Activated T-helper 2 cell treated with anti-CD3 and anti-CD28 coated beads, Interferon-gamma antibody, Interleukin-2, Interleukin-4, amounts not matched to agents 10 μg/mL and 5 μg/mL and 100 μg/mL, durations not matched to agents 14 hours and 24 hours and 36 hours (primary cell): ENCODE measurements around the gene NPAS1. TPM values are rescaled to one million over a fixed set of nuclear protein-coding genes. Genes with fewer than 3 reads are reported as not detected.
A peak's percentile ranks its signal among the peaks of the same experiment; 100 is the strongest.

ENCODE experiments used
- DNase-seq: peaks from one replicate; pipeline ENCODE4 v3.0.0; 2021; ENCODE audit warnings: low spot score
- H3K27ac Mint-ChIP-seq: one replicate; pipeline ENCODE4 v1.8.0; 2021; ENCODE audit warnings: mixed read lengths
- H3K27me3 Mint-ChIP-seq: one replicate; pipeline ENCODE4 v1.8.0; 2021; ENCODE audit warnings: low read depth, mixed read lengths
- H3K36me3 Mint-ChIP-seq: one replicate; pipeline ENCODE4 v1.8.0; 2021; ENCODE audit warnings: low read depth, mixed read lengths
- H3K4me1 Mint-ChIP-seq: one replicate; pipeline ENCODE4 v1.8.0; 2021; ENCODE audit warnings: low read depth, mixed read lengths
- H3K4me3 Mint-ChIP-seq: one replicate; pipeline ENCODE4 v1.8.0; 2021; ENCODE audit warnings: low read depth, mild to moderate bottlenecking, moderate library complexity, mixed read lengths
- H3K9me3 Mint-ChIP-seq: one replicate; pipeline ENCODE4 v1.8.0; 2021; ENCODE audit warnings: mixed read lengths
- intact Hi-C: fragments of 100-400 bp; cut with micrococcal nuclease; formaldehyde crosslinking; loops from one replicate; pipeline ENCODE4 v1.15.1; 2023
- total RNA-seq: library from RNA; stranded (reverse); gene quantifications from 2 replicates; pipeline ENCODE4 v1.2.3, GENCODE V29; 2022

The NPAS1 gene
- total RNA-seq, 1 donor from 2014 or later = not detected

DNA sequence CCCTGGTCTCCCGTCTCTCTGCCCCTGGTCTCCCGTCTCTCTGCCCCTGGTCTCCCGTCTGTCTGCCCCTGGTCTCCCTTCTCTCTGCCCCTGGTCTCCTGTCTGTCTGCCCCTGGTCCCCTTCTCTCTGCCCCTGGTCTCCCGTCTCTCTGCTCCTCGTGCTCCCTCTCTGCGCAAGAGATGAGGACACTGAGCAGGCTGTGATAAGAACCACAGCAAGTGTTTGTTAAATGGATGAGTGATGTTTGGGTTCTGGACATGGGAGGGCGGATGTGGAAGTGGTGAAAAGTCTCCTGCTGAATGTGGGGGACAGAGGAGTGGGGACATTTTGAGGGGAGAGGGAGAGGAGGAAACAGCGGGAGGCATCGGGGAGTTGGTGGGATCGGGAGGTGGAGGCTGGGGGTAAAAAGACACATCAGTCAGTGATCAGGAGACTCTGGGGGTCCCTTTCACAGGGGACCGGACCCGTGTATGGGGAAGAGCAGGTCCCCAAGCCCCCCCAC lies 8.0 kb downstream of the NPAS1 start:
- peaks cover 64% of the 10 kb centered on the region for H3K27me3 Mint-ChIP-seq
- H3K36me3 Mint-ChIP-seq = no peaks in the 10 kb centered on the region
- DNase-seq = no peak
- intact Hi-C loops = no loop called here
- H3K4me3 Mint-ChIP-seq = no peak overlapping the region
- no peaks in the 10 kb centered on the region for H3K9me3 Mint-ChIP-seq
- peaks cover 9% of the 10 kb centered on the region for H3K4me1 Mint-ChIP-seq
- H3K27ac Mint-ChIP-seq = no peak overlapping the region

DNA sequence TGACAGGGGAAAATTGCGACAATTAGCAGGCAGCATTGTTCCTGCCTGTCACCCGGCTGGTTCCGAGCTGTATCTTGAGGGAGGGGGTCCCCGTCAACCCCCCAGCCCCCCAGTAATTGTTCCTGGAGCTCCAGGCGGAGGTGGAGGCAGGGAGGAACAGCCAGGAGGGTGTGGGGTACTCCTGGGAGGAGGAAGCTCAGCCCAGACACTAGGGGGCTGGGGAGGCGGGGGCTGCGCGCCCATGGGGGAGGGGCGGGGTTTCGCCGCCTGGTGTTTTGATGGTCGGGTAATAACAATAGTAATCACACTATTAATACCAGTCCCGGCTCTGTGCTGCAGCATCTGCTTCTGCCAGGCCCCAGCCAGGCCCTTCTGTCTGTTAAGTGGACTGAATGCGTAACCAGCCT lies 8.6 kb downstream of the NPAS1 start:
- Mint-ChIP-seq H3K27me3 (peaks cover 59% of the 10 kb centered on the region), H3K36me3 (no peaks in the 10 kb centered on the region), H3K4me1 (peaks cover 6% of the 10 kb centered on the region), H3K4me3 (no peak overlapping the region), H3K9me3 (no peaks in the 10 kb centered on the region), H3K27ac (no peak overlapping the region)
- intact Hi-C loops = no loop called here
- DNase-seq = no peak

DNA sequence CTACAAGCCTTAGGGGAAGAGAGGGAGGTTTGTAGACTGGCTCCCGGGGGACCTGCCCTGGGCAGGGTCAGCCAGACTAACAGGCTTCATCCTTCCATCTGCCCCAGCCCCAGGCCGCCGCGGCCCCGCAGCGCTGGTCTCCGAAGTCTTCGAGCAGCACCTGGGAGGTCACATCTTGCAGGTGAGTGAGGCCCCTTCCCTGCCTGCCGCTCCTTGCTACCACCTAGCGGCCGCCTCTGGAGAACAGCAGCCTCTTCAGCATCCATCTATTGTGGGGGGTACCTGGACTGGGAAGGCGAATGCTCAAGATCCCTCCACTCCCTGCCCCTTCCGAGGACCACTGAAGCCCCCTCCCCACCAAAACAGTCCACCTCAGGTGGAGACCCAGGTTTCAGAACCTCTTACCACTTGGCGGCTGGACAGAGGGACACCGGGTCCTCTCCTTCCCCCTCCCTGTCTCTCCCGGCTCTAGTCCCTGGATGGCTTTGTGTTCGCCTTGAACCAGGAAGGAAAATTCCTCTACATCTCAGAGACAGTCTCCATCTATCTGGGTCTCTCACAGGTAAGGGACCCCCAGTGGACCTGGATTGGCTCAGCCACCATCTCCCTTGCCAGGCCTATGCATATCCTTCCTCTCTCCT lies 12.7 kb downstream of the NPAS1 start:
- Mint-ChIP-seq H3K4me1 (peaks cover 21% of the 10 kb centered on the region), H3K4me3 (no peak overlapping the region), H3K36me3 (no peaks in the 10 kb centered on the region), H3K27ac (no peak overlapping the region), H3K27me3 (peaks cover 29% of the 10 kb centered on the region), H3K9me3 (no peaks in the 10 kb centered on the region)
- intact Hi-C loops = loop anchor here (2.0 kb wide), 1 partner anchor 19 kb away; no protein-coding TSS in a partner anchor
- DNase-seq = peak; percentile 32

DNA sequence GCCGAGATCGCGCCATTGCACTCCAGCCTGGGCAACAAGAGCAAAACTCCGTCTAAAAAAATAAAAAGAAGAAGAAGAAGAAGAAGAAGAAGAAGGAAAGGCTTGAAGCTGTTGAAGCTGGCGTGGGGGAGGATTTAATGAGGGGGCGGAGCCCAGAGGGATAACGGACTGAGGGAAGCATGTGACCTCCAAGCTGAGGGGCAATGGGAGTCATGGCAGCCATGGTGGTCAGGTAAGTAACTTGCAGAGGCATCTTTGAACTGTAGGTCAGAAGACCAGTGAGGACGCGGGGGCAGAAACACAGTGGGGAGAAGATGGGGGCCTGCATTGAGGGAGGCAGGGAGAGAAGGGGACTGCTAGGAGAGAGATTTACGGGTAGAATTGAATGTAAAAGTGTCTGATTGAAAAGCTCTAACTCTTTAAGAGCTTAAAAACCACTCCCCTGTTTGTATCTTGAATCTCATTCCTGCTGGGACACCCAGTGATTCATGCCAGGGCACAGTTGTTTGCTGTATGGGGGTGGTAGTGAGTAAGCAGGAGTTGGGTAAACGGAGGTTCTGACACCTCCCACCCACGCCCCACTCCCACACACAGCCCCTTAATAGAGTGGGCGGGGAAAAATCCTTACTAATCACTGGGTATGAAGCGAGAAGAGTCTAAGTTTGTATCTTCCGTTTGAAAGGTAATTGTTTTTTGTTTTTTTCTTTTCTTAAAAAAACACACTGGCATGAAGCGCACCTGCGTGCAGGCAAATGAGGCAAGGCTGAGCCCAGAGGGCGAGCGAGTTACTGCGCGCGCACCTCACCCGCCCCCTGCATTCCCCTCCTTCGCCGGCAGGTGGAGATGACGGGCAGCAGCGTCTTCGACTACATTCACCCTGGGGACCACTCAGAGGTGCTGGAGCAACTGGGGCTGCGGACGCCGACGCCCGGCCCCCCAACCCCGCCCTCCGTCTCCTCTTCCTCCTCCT lies 15.8 kb downstream of the NPAS1 start:
- Mint-ChIP-seq H3K27ac (peak overlapping the region; percentile 87), H3K36me3 (no peaks in the 10 kb centered on the region), H3K9me3 (no peaks in the 10 kb centered on the region), H3K27me3 (peaks cover 9% of the 10 kb centered on the region), H3K4me3 (peak overlapping the region; percentile 83), H3K4me1 (peaks cover 21% of the 10 kb centered on the region)
- peak; percentile 94 for DNase-seq
- intact Hi-C loops = loop anchor here (1.0 to 5.0 kb wide), 3 partner anchors 13 to 207 kb away; partner anchors contain the start of gene TMEM160

DNA sequence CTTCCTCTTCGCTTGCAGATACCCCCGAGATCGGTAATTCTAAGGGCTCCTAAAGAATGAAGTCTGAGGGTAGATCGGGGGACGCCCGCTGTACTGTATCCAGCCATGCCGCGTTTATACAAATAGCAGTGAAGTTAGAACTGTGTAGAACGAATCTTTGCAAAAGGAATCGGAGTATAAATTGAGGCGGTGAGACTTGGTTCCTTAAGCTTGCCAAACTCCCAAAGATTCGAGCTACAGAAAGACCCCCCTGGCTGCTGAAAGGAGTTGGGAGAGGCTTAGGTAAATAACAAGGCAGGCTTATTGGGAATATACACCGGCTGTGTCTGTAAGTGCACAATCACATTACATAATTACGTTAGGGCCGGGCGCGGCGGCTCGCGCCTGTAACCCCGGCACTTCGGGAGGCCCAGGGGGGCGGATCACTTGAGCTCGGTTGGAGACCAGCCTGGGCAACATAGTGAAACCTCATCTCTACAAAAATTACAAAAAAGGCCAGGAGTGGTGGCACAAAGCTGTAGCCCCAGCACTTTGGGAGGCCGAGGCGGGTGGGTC lies 16.5 kb downstream of the NPAS1 start:
- peaks cover 19% of the 10 kb centered on the region for H3K4me1 Mint-ChIP-seq
- intact Hi-C loops = loop anchor here (1.0 to 5.0 kb wide), 3 partner anchors 12 to 206 kb away; partner anchors contain the start of gene TMEM160
- peaks cover 4% of the 10 kb centered on the region for H3K27me3 Mint-ChIP-seq
- H3K4me3 Mint-ChIP-seq = peak overlapping the region; percentile 83
- no peaks in the 10 kb centered on the region for H3K36me3 Mint-ChIP-seq
- H3K9me3 Mint-ChIP-seq = no peaks in the 10 kb centered on the region
- no peak for DNase-seq
- peak overlapping the region; percentile 87 for H3K27ac Mint-ChIP-seq

DNA sequence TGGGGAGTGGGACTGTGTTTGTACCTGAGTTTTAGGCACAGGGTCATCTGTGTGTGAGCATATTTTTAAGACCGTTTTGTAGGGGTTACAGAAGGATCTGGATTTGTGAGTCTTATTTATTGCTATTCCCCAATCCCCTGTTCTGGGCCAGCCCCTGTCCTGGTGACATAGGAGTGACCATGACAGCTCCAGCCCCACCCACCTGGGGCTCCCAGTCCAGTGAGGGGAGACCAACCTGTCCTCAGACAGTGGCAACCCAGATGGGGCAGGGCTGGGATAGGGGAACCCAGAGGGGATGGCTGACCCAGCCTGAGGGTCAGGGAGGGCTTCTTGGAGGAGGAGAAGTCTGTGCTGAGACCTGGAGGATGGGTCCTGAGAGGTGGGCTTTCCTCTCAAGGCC lies 18.1 kb downstream of the NPAS1 start:
- no peaks in the 10 kb centered on the region for H3K9me3 Mint-ChIP-seq
- H3K27ac Mint-ChIP-seq = peak overlapping the region; percentile 42
- intact Hi-C loops = loop anchor here (5.0 kb wide), 2 partner anchors 90 to 205 kb away; no protein-coding TSS in a partner anchor
- peak overlapping the region; percentile 30 for H3K4me3 Mint-ChIP-seq
- peaks cover 16% of the 10 kb centered on the region for H3K4me1 Mint-ChIP-seq
- no peak for DNase-seq
- H3K36me3 Mint-ChIP-seq = no peaks in the 10 kb centered on the region
- no peaks in the 10 kb centered on the region for H3K27me3 Mint-ChIP-seq

DNA sequence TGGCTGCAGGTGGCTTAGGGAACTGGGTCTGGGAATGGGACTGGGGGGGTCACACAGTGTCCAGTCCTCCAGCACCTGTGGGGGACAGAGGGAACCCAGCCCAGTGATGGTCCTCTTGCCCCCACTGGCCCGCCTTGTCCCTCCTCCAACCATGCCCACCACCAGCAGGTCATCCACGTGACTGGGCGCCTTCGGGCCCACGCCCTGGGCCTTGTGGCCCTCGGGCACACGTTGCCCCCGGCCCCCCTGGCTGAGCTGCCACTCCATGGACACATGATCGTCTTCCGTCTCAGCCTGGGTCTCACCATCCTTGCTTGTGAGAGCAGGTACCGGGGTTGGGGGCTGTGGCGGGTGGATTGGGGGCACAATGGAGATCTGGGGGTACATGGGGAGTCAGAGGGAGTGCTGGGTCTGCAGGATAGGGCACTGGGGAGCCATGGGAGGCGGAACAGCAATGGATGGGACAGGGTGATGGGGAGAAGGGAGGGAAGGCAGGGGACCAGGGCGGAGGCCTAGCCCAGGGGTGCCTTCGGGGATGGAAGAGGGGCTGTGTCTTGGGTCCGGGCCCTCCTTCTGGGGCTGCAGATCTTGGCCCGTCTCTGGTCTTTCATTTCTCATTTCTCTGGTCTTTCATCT lies 19.7 kb downstream of the NPAS1 start:
- Mint-ChIP-seq H3K36me3 (no peaks in the 10 kb centered on the region), H3K9me3 (no peaks in the 10 kb centered on the region), H3K27ac (no peak overlapping the region), H3K4me1 (peaks cover 14% of the 10 kb centered on the region), H3K4me3 (no peak overlapping the region), H3K27me3 (no peaks in the 10 kb centered on the region)
- intact Hi-C loops = loop anchor here (5.0 kb wide), 2 partner anchors 88 to 203 kb away; no protein-coding TSS in a partner anchor
- no peak for DNase-seq

DNA sequence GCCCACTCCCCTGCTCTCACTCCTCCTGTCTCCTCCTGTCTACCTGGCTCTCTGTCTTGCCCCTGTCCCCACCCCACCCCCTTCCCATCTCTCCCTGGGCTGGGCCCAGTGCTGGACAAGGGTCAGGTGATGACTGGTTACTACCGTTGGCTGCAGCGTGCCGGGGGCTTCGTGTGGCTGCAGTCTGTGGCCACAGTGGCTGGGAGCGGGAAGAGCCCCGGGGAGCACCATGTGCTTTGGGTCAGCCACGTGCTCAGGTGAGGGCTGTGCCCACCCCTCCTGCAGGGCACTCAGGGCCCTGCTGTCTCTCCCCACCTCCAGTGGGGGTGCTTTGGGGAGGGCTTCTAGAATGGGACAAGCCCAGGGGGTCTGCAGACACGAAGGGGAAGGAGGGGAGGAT lies 21.2 kb downstream of the NPAS1 start:
- intact Hi-C loops = no loop called here
- DNase-seq = no peak
- Mint-ChIP-seq H3K9me3 (no peaks in the 10 kb centered on the region), H3K27me3 (no peaks in the 10 kb centered on the region), H3K27ac (no peak overlapping the region), H3K4me3 (no peak overlapping the region), H3K36me3 (no peaks in the 10 kb centered on the region), H3K4me1 (peaks cover 4% of the 10 kb centered on the region)

DNA sequence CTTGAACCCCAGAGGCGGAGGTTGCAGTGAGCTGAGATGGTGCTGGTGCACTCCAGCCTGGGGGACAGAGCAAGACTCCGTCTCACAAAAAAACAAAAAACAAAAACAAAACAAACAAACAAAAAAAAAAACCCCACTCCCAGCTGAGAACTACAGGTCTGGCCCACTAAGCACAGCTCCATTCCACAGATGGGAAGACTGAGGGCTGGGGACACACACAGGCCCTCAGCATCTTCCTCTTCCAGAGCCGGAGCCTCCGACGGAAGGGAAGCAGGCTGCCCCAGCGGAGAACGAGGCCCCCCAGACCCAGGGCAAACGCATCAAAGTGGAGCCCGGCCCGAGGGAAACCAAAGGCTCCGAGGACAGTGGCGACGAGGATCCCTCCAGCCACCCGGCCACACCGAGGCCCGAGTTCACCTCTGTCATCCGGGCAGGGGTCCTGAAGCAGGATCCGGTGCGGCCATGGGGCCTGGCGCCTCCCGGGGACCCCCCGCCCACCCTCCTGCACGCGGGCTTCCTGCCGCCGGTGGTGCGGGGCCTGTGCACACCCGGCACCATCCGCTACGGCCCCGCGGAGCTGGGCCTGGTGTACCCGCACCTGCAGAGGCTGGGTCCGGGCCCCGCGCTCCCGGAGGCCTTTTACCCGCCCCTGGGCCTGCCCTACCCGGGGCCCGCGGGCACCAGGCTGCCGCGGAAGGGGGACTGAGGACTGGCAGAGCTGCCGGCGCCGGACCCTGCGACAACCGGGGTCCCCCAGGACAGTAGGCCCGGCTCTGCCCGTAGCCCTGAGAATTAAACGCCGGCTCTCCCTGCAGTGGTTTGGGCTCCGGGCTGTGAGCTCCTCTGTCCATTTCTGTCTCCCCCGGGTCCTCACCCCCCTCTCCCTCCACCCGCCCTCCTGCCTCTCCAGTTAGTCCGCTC lies 25.6 kb downstream of the NPAS1 start:
- peaks cover 7% of the 10 kb centered on the region for H3K4me1 Mint-ChIP-seq
- H3K36me3 Mint-ChIP-seq = no peaks in the 10 kb centered on the region
- no peak overlapping the region for H3K27ac Mint-ChIP-seq
- DNase-seq = no peak
- no peak overlapping the region for H3K4me3 Mint-ChIP-seq
- intact Hi-C loops = loop anchor here (5.0 kb wide), 1 partner anchor 182 kb away; no protein-coding TSS in a partner anchor
- H3K9me3 Mint-ChIP-seq = no peaks in the 10 kb centered on the region
- no peaks in the 10 kb centered on the region for H3K27me3 Mint-ChIP-seq

DNA sequence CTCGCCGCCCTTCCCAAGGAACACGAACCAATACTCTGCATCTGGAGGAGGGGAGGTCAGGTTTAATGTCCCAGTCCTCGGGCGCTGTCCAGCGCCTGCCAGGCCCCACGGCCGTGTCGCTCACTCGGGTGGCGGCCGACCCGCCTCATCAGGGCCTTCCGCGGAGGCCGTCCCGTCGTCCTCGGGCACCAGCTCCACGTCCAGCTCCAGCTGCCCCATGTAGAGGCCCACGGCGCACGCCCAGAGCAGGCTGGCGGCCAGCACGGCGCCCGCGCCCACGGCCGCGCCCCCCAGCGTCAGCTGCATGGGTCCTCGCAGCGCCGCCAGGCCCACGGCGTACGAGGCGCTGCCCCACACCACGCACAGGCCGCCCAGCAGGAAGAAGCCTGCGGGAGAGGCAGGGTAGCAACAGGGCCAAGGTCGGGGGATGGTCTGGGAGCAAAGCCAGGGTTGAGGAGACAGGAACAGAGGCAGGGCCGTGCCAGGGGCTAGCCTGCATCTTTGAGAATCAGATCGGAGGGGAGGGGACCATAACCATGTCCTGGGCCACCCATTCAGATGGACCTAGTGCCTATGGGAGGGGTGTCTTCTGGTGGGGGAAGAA lies 26.3 kb downstream of the NPAS1 start:
- Mint-ChIP-seq H3K4me1 (peaks cover 7% of the 10 kb centered on the region), H3K4me3 (no peak overlapping the region), H3K36me3 (no peaks in the 10 kb centered on the region), H3K27me3 (no peaks in the 10 kb centered on the region), H3K9me3 (no peaks in the 10 kb centered on the region), H3K27ac (no peak overlapping the region)
- no peak for DNase-seq
- intact Hi-C loops = loop anchor here (5.0 kb wide), 1 partner anchor 181 kb away; no protein-coding TSS in a partner anchor

DNA sequence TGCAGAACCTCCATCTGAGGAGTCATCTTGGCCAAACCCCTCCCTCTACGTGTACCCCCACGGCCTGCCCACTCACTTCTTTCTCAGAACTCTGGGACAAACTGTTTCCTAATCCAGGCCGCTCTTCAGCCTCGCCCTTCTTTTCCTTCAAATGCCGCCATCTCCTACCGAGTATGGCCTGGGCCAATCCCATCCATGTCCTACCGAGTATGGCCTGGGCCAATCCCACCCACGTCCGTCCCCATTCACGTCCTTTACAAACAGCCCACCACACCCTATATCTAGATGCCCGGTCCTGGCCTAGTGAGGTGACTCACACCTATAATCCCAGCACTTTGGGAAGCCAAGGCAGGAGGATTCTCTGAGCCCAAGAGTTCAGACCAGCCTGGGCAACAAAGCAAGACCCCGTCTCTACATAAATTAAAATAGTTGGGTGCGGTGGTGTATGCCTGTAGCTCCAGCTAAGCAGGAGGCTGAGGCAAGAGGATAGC lies 27.7 kb downstream of the NPAS1 start:
- peak overlapping the region; percentile 8 for H3K27ac Mint-ChIP-seq
- H3K4me3 Mint-ChIP-seq = peak overlapping the region; percentile 87
- H3K4me1 Mint-ChIP-seq = peaks cover 7% of the 10 kb centered on the region
- H3K9me3 Mint-ChIP-seq = no peaks in the 10 kb centered on the region
- no peaks in the 10 kb centered on the region for H3K36me3 Mint-ChIP-seq
- intact Hi-C loops = loop anchor here (5.0 kb wide), 1 partner anchor 180 kb away; no protein-coding TSS in a partner anchor
- H3K27me3 Mint-ChIP-seq = peaks cover under 1% of the 10 kb centered on the region
- DNase-seq = no peak
